ENCODE measurements around the gene PDSS2. TPM values are rescaled to one million over a fixed set of nuclear protein-coding genes. Genes with fewer than 3 reads are reported as not detected.

The PDSS2 gene
- total and polyA plus RNA-seq, 2 of the 8 experiments (the other 6 are each of a cell fraction or from before 2014, with no cell fraction given), result 10.7 to 16.1 TPM

- no peak overlapping the region for H3K4me2 ChIP-seq (ENCODE audit: insufficient read depth in 1 of 2, low read depth in 2 of 2, low read length in 2 of 2)
- POLR2A ChIA-PET (ENCODE audit: partially characterized antibody), result interaction anchor here (0.6 kb wide), 1 partner anchor 262 kb away, joined by 3 read pairs; no protein-coding TSS in a partner anchor
- no peak overlapping the region for H4K8ac ChIP-seq (ENCODE audit: extremely low read depth, insufficient read depth, low read length)
- peaks cover 10 to 13% of the 10 kb centered on the region in 2 experiments for H3K9me3 ChIP-seq (ENCODE audit: insufficient read depth in 2 of 2, low read depth in 1 of 2, low read length in 1 of 2)
- no peak overlapping the region for H2BK20ac ChIP-seq (ENCODE audit: low read length)
- H3K27ac ChIP-seq (ENCODE audit: low read depth, low read length), result no peak overlapping the region
- no peak overlapping the region for H3K18ac ChIP-seq (ENCODE audit: extremely low read depth, low read length)
- no peak overlapping the region for H2AFZ ChIP-seq (ENCODE audit: low read length)
- no peaks in the 10 kb centered on the region for H3K23me2 ChIP-seq (ENCODE audit: low read depth, low read length)
- no peak overlapping the region for H2BK12ac ChIP-seq (ENCODE audit: low read depth, low read length)
- no peak overlapping the region for H3K56ac ChIP-seq (replicated peaks; ENCODE audit: insufficient read length, low read depth, low read length)
- H3K14ac ChIP-seq (ENCODE audit: insufficient read length), result no peak overlapping the region
- no peaks in the 10 kb centered on the region for H4K20me1 ChIP-seq (replicated peaks in 1 of 2; ENCODE audit: control insufficient read depth in 1 of 2, insufficient read depth in 2 of 2, low read length in 2 of 2)
- H3K4me3 ChIP-seq (ENCODE audit: extremely low read depth in 1 of 4, insufficient read depth in 2 of 4, low read depth in 3 of 4, low read length in 4 of 4), result no peak overlapping the region
- H3K79me2 ChIP-seq (ENCODE audit: control insufficient read depth in 1 of 2, insufficient read depth in 2 of 2, low read length in 2 of 2), result peaks cover 0 to 22% of the 10 kb centered on the region in 2 experiments; a peak in 3 of 4 replicates
- no peak overlapping the region for H3K4ac ChIP-seq (replicated peaks; ENCODE audit: insufficient read length, low read depth, low read length)
- CTCF ChIA-PET (ENCODE audit: partially characterized antibody), result interaction anchor here (0.6 kb wide), 1 partner anchor 751 kb away, joined by 3 read pairs; no protein-coding TSS in a partner anchor
- no peaks in the 10 kb centered on the region for H3K27me3 ChIP-seq (replicated peaks in 1 of 4; ENCODE audit: control insufficient read depth in 3 of 4, extremely low read depth in 1 of 4, insufficient read depth in 3 of 4, low read length in 3 of 4)
- no peak for FAIRE-seq
- no peak overlapping the region for H2BK5ac ChIP-seq (ENCODE audit: low read depth, low read length)
- H3K4me1 ChIP-seq (replicated peaks in 1 of 4; ENCODE audit: control insufficient read depth in 3 of 4, insufficient read depth in 4 of 4, low read length in 3 of 4), result no peaks in the 10 kb centered on the region
- DNase-seq (ENCODE audit: low read depth in 1 of 2, low spot score in 2 of 2), result no peak
- 88% methylated on average over 5 of the region's 5 CpGs; no CpG with 5 or more reads in 1 of the 2 experiments for WGBS, 2 experiments (ENCODE audit: extremely low coverage in 1 of 2, insufficient coverage in 1 of 2, insufficient read length in 1 of 2, insufficient replicate concordance in 2 of 2, low coverage in 1 of 2, low lambda C conversion rate in 2 of 2, missing lambda C conversion rate in 1 of 2)
- no peak overlapping the region for H4K5ac ChIP-seq (ENCODE audit: insufficient read length, low read depth, low read length)
- no peak overlapping the region for H2BK15ac ChIP-seq (ENCODE audit: low read length)
- no peak overlapping the region for H2BK120ac ChIP-seq (replicated peaks; ENCODE audit: low read depth, low read length)
- peaks cover 0 to 6% (median 0%) of the 10 kb centered on the region in 4 experiments; a peak in 2 of 8 replicates for H3K36me3 ChIP-seq (ENCODE audit: control insufficient read depth in 2 of 4, insufficient read depth in 4 of 4, low read length in 3 of 4)
- no peak overlapping the region for H4K91ac ChIP-seq (replicated peaks; ENCODE audit: insufficient read length, low read length)
- H3K23ac ChIP-seq (ENCODE audit: insufficient read length), result no peak overlapping the region
- no peaks in the 10 kb centered on the region; the same call in 1 of the 2 replicates for H3K79me1 ChIP-seq (ENCODE audit: low read depth, low read length)
- H3K9ac ChIP-seq (replicated peaks in 1 of 4; ENCODE audit: extremely low read depth in 1 of 4, low read depth in 3 of 4, low read length in 3 of 4), result no peak overlapping the region
- H2AK5ac ChIP-seq (ENCODE audit: low read depth, low read length), result no peak overlapping the region
- no peak for TF ChIP-seq YY1 (IDR thresholded peaks at IDR 0.05; ENCODE audit: low read depth, low read length)
- no peak for TF ChIP-seq EGR1 (IDR thresholded peaks at IDR 0.05; ENCODE audit: borderline replicate concordance, low read depth, low read length)
- no peak for TF ChIP-seq KDM1A (IDR thresholded peaks at IDR 0.05; ENCODE audit: borderline replicate concordance, low read length)
- no peak for TF ChIP-seq TAF1 (IDR thresholded peaks at IDR 0.05; ENCODE audit: low read depth, low read length)
- no peak for TF ChIP-seq BRCA1 (IDR thresholded peaks at IDR 0.05; ENCODE audit: low read depth, low read length)
- TF ChIP-seq TEAD4 (IDR thresholded peaks at IDR 0.05; ENCODE audit: low read depth, low read length), result no peak
- no peak for TF ChIP-seq SP4 (IDR thresholded peaks at IDR 0.05; ENCODE audit: low read length)
- no peak for TF ChIP-seq USF2 (IDR thresholded peaks at IDR 0.05; ENCODE audit: low read length)
- TF ChIP-seq PHF8 (conservative IDR thresholded peaks at IDR 0.05; ENCODE audit: low read depth, low read length), result no peak
- no peak for TF ChIP-seq POLR2A (IDR thresholded peaks at IDR 0.05; ENCODE audit: control extremely low read depth in 1 of 2, low read depth in 2 of 2, low read length in 2 of 2)
- TF ChIP-seq KDM4A (IDR thresholded peaks at IDR 0.05; ENCODE audit: low read depth, low read length, severe bottlenecking), result no peak
- no peak for TF ChIP-seq RXRA (IDR thresholded peaks at IDR 0.05; ENCODE audit: insufficient read depth, low read depth, low read length)
- TF ChIP-seq RAD21 (IDR thresholded peaks at IDR 0.05 in 1 of 2, conservative IDR thresholded peaks at IDR 0.05 in 1 of 2; ENCODE audit: low read depth in 2 of 2, low read length in 2 of 2), result no peak
These were observed 37.6 kb downstream of the PDSS2 start for GRCh38 chr6:107421696-107422256.
